GM18499 (cell line): Measurements from ENCODE around the gene HOXA7.

Experiments
- ATAC-seq: cut with Tn5 transposase; IDR thresholded peaks from one replicate; pipeline ENCODE4 v1.9.1; 2021; ENCODE audit warnings: moderate number of reproducible peaks; ENCODE audit not compliant: insufficient read depth, unreplicated experiment

The HOXA7 gene

GRCh38 chr7:27172315-27172774 is 15.9 kb upstream of the HOXA7 start:
- ATAC-seq = no peak

GRCh38 chr7:27171637-27172314 is 15.3 kb upstream of the HOXA7 start:
- ATAC-seq = no peak

GRCh38 chr7:27171325-27171636 is 14.8 kb upstream of the HOXA7 start:
- no peak for ATAC-seq

GRCh38 chr7:27170426-27171324 is 14.2 kb upstream of the HOXA7 start:
- ATAC-seq = no peak

- no peak for ATAC-seq
Measured at GRCh38 chr7:27169658-27170425, 13.4 kb upstream of the HOXA7 start.

GRCh38 chr7:27168265-27168947 is 11.9 kb upstream of the HOXA7 start:
- no peak for ATAC-seq

GRCh38 chr7:27167916-27168264 is 11.4 kb upstream of the HOXA7 start:
- no peak for ATAC-seq

- ATAC-seq = no peak
Measured at GRCh38 chr7:27166531-27167505, 10.3 kb upstream of the HOXA7 start.

- no peak for ATAC-seq
Measured at GRCh38 chr7:27165996-27166530, 9.6 kb upstream of the HOXA7 start.

- ATAC-seq = no peak
Measured at GRCh38 chr7:27165089-27165995, 8.9 kb upstream of the HOXA7 start, which contains the start of gene HOXA9. Gene HOXA9 (minus strand): TSS chr7:27165537. CDS start chr7:27165457, 80 bp downstream.

GRCh38 chr7:27164367-27165088 is 8.1 kb upstream of the HOXA7 start:
- ATAC-seq = no peak

- no peak for ATAC-seq
Measured at GRCh38 chr7:27164045-27164366, 7.5 kb upstream of the HOXA7 start.

GRCh38 chr7:27163288-27164044 is 7.0 kb upstream of the HOXA7 start:
- ATAC-seq = no peak

GRCh38 chr7:27162561-27163287 is 6.2 kb upstream of the HOXA7 start:
- ATAC-seq = no peak

- ATAC-seq = no peak
Measured at GRCh38 chr7:27161721-27162560, 5.5 kb upstream of the HOXA7 start.
